ENCODE data around the gene MST1R.
A peak's percentile ranks its signal among the peaks of the same experiment; 100 is the strongest.
"Not testable (repeated sequence)": the region's sequence is repeated elsewhere in the genome, so short reads cannot be mapped to it uniquely, and the experiment has no call there.

MST1R gene

GRCh38 chr3:49911611-49912010 is 7.9 kb upstream of the MST1R start:
- no peak for DNase-seq (ENCODE audit: low read depth)

- no peak for DNase-seq (ENCODE audit: low read depth)
Observed at GRCh38 chr3:49911124-49911420, 7.4 kb upstream of the MST1R start.

GRCh38 chr3:49910409-49911123 is 6.9 kb upstream of the MST1R start:
- DNase-seq (ENCODE audit: low read depth) = no peak

GRCh38 chr3:49908373-49909199 is 4.9 kb upstream of the MST1R start:
- DNase-seq (ENCODE audit: low read depth) = no peak

GRCh38 chr3:49906073-49906743 is 2.5 kb upstream of the MST1R start:
- peak; percentile 21 for DNase-seq (ENCODE audit: low read depth)

GRCh38 chr3:49904448-49904847 is 775 bp upstream of the MST1R start:
- not testable (repeated sequence) for DNase-seq (ENCODE audit: low read depth)

GRCh38 chr3:49902511-49903345 is 945 bp downstream of the MST1R start:
- DNase-seq (ENCODE audit: low read depth) = no peak

GRCh38 chr3:49901366-49902339 is 2.0 kb downstream of the MST1R start:
- no peak for DNase-seq (ENCODE audit: low read depth)

GRCh38 chr3:49900491-49901153 is 3.1 kb downstream of the MST1R start:
- no peak for DNase-seq (ENCODE audit: low read depth)

- DNase-seq (ENCODE audit: low read depth) = no peak
Observed at GRCh38 chr3:49899815-49900214, 3.9 kb downstream of the MST1R start.

GRCh38 chr3:49898991-49899390 is 4.7 kb downstream of the MST1R start:
- DNase-seq (ENCODE audit: low read depth) = no peak

GRCh38 chr3:49896345-49896744 is 7.3 kb downstream of the MST1R start:
- no peak for DNase-seq (ENCODE audit: low read depth)

- no peak for DNase-seq (ENCODE audit: low read depth)
Observed at GRCh38 chr3:49895791-49896190, 7.9 kb downstream of the MST1R start.

GRCh38 chr3:49889296-49889695 is 14.4 kb downstream of the MST1R start:
- DNase-seq (ENCODE audit: low read depth) = no peak

- no peak for DNase-seq (ENCODE audit: low read depth)
Observed at GRCh38 chr3:49886922-49887265, 16.8 kb downstream of the MST1R start.

GRCh38 chr3:49883998-49884397 is 19.7 kb downstream of the MST1R start:
- no peak for DNase-seq (ENCODE audit: low read depth)

- DNase-seq (ENCODE audit: low read depth) = no peak
Observed at GRCh38 chr3:49882166-49882565, 21.5 kb downstream of the MST1R start.

- DNase-seq (ENCODE audit: low read depth) = no peak
Observed at GRCh38 chr3:49880581-49881315, 22.9 kb downstream of the MST1R start.

- DNase-seq (ENCODE audit: low read depth) = no peak
Observed at GRCh38 chr3:49879721-49880120, 24.0 kb downstream of the MST1R start.

- DNase-seq (ENCODE audit: low read depth) = no peak
Observed at GRCh38 chr3:49878686-49879085, 25.0 kb downstream of the MST1R start.
